Esophagus (tissue), 2 donors: Measurements from ENCODE around the gene PDS5A. TPM values are rescaled to one million over a fixed set of nuclear protein-coding genes. Genes with fewer than 3 reads are reported as not detected.
"Not testable (repeated sequence)": the region's sequence is repeated elsewhere in the genome, so short reads cannot be mapped to it uniquely, and the experiment has no call there.

Experiments used
- H3K27ac ChIP-seq, 2 donors: one replicate each; pipeline ENCODE4 v1.5.1; 2013; ENCODE audit warnings: low read depth in 2 of 2, mild to moderate bottlenecking in 2 of 2, inconsistent platforms in 1 of 2, low read length in 1 of 2, moderate library complexity in 1 of 2
- H3K27me3 ChIP-seq, 2 donors: one replicate each; pipeline ENCODE4 v1.6.1; 2013; ENCODE audit warnings: low read length in 2 of 2, control low read depth in 1 of 2, mild to moderate bottlenecking in 1 of 2; ENCODE audit not compliant: insufficient read depth in 2 of 2, control insufficient read depth in 1 of 2
- H3K36me3 ChIP-seq, 2 donors: one replicate each; pipeline ENCODE4 v1.6.1; 2013; ENCODE audit warnings: low read length in 1 of 2; ENCODE audit not compliant: control insufficient read depth in 2 of 2, insufficient read depth in 2 of 2
- H3K4me1 ChIP-seq, 2 donors: one replicate each; pipeline ENCODE4 v1.6.1; 2013; ENCODE audit warnings: low read length in 1 of 2; ENCODE audit not compliant: control insufficient read depth in 2 of 2, insufficient read depth in 2 of 2
- H3K4me3 ChIP-seq, 2 donors: one replicate each; pipeline ENCODE4 v1.5.1; 2013; ENCODE audit warnings: low read length in 2 of 2, mild to moderate bottlenecking in 2 of 2, low read depth in 1 of 2, moderate library complexity in 1 of 2
- H3K9me3 ChIP-seq, 2 donors: one replicate each; pipeline ENCODE4 v1.6.1; 2013; ENCODE audit warnings: mild to moderate bottlenecking in 2 of 2, low read depth in 1 of 2, low read length in 1 of 2, moderate library complexity in 1 of 2; ENCODE audit not compliant: control insufficient read depth in 2 of 2, insufficient read depth in 1 of 2
- WGBS, 2 donors: extraction: QIAGEN DNeasy Blood & Tissue Kit; methylation state at CpG; one replicate each; pipeline ENCODE4 v1.1.7; 2013; 5-methylcytosine and 5-hydroxymethylcytosine counted together
- polyA plus RNA-seq, 2 donors: library from polyadenylated mRNA; stranded (reverse); fragments of 200-250 nt; gene quantifications; one replicate each; pipeline ENCODE4 v1.2.3, GENCODE V29; 2013
- donor health status: healthy with polysubstance abuse.
- donor health status: Bipolar disorder and iron deficiency.

The PDS5A gene
- polyA plus RNA-seq, 2 donors: 16.8 to 17.0 TPM

GRCh38 chr4:39913471-39913870 is 64.2 kb downstream of the PDS5A start:
- 69 to 75% methylated on average over 4 of the region's 4 CpGs for WGBS, 2 donors
- Histone ChIP-seq H3K4me1 (no peaks in the 10 kb centered on the region), H3K4me3 (no peak overlapping the region), H3K9me3 (no peaks in the 10 kb centered on the region), H3K36me3 (peaks cover 0 to 3% of the 10 kb centered on the region in 2 donors), H3K27ac (no peak overlapping the region), H3K27me3 (no peaks in the 10 kb centered on the region)

- no peaks in the 10 kb centered on the region for H3K36me3 ChIP-seq
- no peaks in the 10 kb centered on the region for H3K27me3 ChIP-seq
- 81 to 83% methylated on average over 3 of the region's 3 CpGs for WGBS, 2 donors
- H3K4me3 ChIP-seq: no peak overlapping the region
- H3K4me1 ChIP-seq: no peaks in the 10 kb centered on the region
- H3K27ac ChIP-seq: no peak overlapping the region
- no peaks in the 10 kb centered on the region for H3K9me3 ChIP-seq
Observed at GRCh38 chr4:39910064-39910463, 67.6 kb downstream of the PDS5A start.

GRCh38 chr4:39908284-39908683 is 69.4 kb downstream of the PDS5A start:
- WGBS, 2 donors: 61 to 67% methylated on average over 2 of the region's 2 CpGs
- H3K36me3 ChIP-seq: no peaks in the 10 kb centered on the region

GRCh38 chr4:39905656-39906055 is 72.1 kb downstream of the PDS5A start:
- Histone ChIP-seq H3K4me3 (no peak overlapping the region), H3K36me3 (no peaks in the 10 kb centered on the region), H3K4me1 (no peaks in the 10 kb centered on the region), H3K9me3 (no peaks in the 10 kb centered on the region), H3K27ac (no peak overlapping the region), H3K27me3 (no peaks in the 10 kb centered on the region)
- WGBS, 2 donors: 86 to 98% methylated on average over 1 of the region's 1 CpG

More at GRCh38 chr4:39908284-39908683, 69.4 kb downstream of the PDS5A start:
- no peak overlapping the region for H3K4me3 ChIP-seq
- H3K27ac ChIP-seq: no peak overlapping the region
- H3K27me3 ChIP-seq: no peaks in the 10 kb centered on the region
- no peaks in the 10 kb centered on the region for H3K9me3 ChIP-seq
- no peaks in the 10 kb centered on the region for H3K4me1 ChIP-seq

DNA sequence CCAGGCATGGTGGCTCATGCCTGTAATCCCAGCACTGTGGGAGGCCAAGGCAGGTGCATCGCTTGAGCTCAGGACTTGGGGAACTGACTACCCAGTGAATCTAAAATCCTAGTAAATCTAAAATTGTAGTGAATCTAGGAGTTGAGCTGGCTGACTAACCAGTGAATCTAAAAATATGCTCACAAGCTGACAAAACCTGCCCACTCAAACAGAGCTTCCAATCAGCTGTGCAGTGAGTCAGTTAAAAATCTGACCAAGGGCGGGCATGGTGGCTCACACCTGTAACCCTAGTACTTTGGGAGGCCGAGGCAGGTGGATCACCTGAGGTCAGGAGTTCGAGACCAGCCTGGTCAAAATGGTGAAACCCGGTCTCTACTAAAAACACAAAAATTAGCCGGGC is 72.7 kb downstream of the PDS5A start:
- H3K4me3 ChIP-seq, H3K27me3 ChIP-seq, H3K27ac ChIP-seq, H3K36me3 ChIP-seq, H3K4me1 ChIP-seq, H3K9me3 ChIP-seq: not testable (repeated sequence)
- WGBS, 2 donors: 86 to 97% methylated on average over 6 of the region's 6 CpGs

DNA sequence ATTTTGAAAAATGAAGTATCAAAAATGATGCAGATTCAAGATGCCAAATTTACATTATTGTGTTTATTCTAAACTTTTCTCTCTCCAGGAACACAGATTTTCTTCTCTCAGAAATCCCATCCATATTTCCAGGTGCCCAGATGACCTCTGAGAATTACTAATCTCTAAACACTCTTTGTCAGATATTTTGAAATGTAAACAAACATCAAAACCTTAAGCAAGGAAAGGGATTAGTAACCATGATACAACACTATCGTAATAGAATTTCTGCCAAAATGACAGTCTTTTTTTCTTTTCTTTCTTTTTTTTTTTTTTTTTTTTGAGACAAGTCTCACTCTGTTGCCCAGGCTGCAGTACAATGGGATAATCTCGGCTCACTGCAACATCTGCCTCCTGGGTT is 76.7 kb downstream of the PDS5A start:
- Histone ChIP-seq H3K4me1 (no peaks in the 10 kb centered on the region), H3K9me3 (no peaks in the 10 kb centered on the region), H3K27me3 (no peaks in the 10 kb centered on the region), H3K36me3 (peaks cover under 1 to 11% of the 10 kb centered on the region in 2 donors), H3K27ac (no peak overlapping the region), H3K4me3 (no peak overlapping the region)
- 44 to 57% methylated on average over 2 of the region's 2 CpGs for WGBS, 2 donors

- H3K4me3 ChIP-seq: no peak overlapping the region
- H3K27ac ChIP-seq: no peak overlapping the region
- H3K27me3 ChIP-seq: no peaks in the 10 kb centered on the region
- H3K9me3 ChIP-seq: no peaks in the 10 kb centered on the region
- WGBS, 2 donors: 88% methylated on average over 3 of the region's 3 CpGs
- no peaks in the 10 kb centered on the region for H3K4me1 ChIP-seq
- H3K36me3 ChIP-seq: peaks cover 2 to 12% of the 10 kb centered on the region in 2 donors
Observed at GRCh38 chr4:39899291-39899690, 78.4 kb downstream of the PDS5A start.

GRCh38 chr4:39898015-39898414 is 79.7 kb downstream of the PDS5A start:
- no peaks in the 10 kb centered on the region for H3K4me1 ChIP-seq
- H3K9me3 ChIP-seq: no peaks in the 10 kb centered on the region
- peaks cover 2 to 12% of the 10 kb centered on the region in 2 donors for H3K36me3 ChIP-seq
- no peak overlapping the region for H3K4me3 ChIP-seq
- WGBS, 2 donors: 78 to 95% methylated on average over 1 of the region's 1 CpG
- H3K27ac ChIP-seq: no peak overlapping the region
- H3K27me3 ChIP-seq: no peaks in the 10 kb centered on the region

DNA sequence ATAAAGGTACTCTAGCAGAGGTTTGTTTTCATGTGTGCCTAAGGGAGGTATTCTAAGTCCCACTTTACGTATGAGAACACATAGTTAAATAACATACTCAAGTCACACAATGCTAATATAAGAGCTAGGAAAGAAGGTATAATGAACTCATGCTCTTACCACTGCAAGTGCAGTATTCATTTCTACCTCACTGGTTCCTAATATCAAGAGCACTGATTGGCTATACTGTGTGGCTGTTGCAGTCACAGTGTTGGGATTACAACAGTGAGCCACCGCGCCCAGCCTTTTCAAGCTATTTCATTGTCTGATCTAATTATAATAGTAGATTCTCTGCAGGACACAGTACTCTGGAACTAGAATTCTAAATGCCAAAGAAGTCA is 84.0 kb downstream of the PDS5A start:
- Histone ChIP-seq H3K27me3 (no peaks in the 10 kb centered on the region), H3K4me3 (no peak overlapping the region), H3K4me1 (no peaks in the 10 kb centered on the region), H3K36me3 (peaks cover 2 to 9% of the 10 kb centered on the region in 2 donors), H3K27ac (no peak overlapping the region), H3K9me3 (no peaks in the 10 kb centered on the region)
- WGBS, 2 donors: 94 to 96% methylated on average over 3 of the region's 3 CpGs

- Histone ChIP-seq H3K4me3 (no peak overlapping the region), H3K27ac (no peak overlapping the region), H3K9me3 (no peaks in the 10 kb centered on the region), H3K4me1 (no peaks in the 10 kb centered on the region), H3K27me3 (no peaks in the 10 kb centered on the region), H3K36me3 (peaks cover 2 to 9% of the 10 kb centered on the region in 2 donors)
- 93 to 96% methylated on average over 5 of the region's 5 CpGs for WGBS, 2 donors
Observed at GRCh38 chr4:39892988-39893692, 84.6 kb downstream of the PDS5A start.
